ENCODE data around the gene SNX7. TPM values are rescaled to one million over a fixed set of nuclear protein-coding genes. Genes with fewer than 3 reads are reported as not detected.
A peak's percentile ranks its signal among the peaks of the same experiment; 100 is the strongest.

SNX7 gene
- total RNA-seq, 1 donor from 2014 or later, result 17.7 TPM

DNA sequence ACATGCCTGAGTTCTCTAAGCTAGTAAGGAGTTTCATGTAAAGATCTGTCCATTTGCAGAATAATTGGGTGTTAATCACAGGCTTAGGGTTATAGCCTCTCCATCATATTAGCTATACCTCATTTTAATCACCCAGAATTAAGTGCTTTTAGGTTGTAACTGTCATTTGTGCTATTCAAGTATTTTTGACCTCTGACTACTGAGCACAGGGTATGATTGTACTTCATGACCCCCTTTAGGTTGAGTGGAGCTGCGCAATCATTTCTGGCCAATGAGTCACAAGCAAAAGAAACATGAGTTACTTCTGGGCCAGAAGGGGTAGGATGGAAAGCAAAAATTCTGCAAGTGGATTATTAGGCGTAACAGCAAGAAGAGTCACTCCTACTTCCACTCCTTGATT lies 8.4 kb upstream of the SNX7 start:
- no peaks in the 10 kb centered on the region for H3K9me3 Mint-ChIP-seq
- TF ChIP-seq, protein P1, sequence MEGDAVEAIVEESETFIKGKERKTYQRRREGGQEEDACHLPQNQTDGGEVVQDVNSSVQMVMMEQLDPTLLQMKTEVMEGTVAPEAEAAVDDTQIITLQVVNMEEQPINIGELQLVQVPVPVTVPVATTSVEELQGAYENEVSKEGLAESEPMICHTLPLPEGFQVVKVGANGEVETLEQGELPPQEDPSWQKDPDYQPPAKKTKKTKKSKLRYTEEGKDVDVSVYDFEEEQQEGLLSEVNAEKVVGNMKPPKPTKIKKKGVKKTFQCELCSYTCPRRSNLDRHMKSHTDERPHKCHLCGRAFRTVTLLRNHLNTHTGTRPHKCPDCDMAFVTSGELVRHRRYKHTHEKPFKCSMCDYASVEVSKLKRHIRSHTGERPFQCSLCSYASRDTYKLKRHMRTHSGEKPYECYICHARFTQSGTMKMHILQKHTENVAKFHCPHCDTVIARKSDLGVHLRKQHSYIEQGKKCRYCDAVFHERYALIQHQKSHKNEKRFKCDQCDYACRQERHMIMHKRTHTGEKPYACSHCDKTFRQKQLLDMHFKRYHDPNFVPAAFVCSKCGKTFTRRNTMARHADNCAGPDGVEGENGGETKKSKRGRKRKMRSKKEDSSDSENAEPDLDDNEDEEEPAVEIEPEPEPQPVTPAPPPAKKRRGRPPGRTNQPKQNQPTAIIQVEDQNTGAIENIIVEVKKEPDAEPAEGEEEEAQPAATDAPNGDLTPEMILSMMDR (conservative IDR thresholded peaks at IDR 0.05), result no peak
- H3K4me1 Mint-ChIP-seq (ENCODE audit: unreplicated experiment), result no peaks in the 10 kb centered on the region
- DNase-seq (ENCODE audit: extremely low spot score, unreplicated experiment), result no peak
- H3K4me3 Mint-ChIP-seq, result no peak overlapping the region
- H3K27me3 Mint-ChIP-seq, result no peaks in the 10 kb centered on the region
- no peak overlapping the region for H3K27ac Mint-ChIP-seq
- no peaks in the 10 kb centered on the region for H3K36me3 Mint-ChIP-seq

DNA sequence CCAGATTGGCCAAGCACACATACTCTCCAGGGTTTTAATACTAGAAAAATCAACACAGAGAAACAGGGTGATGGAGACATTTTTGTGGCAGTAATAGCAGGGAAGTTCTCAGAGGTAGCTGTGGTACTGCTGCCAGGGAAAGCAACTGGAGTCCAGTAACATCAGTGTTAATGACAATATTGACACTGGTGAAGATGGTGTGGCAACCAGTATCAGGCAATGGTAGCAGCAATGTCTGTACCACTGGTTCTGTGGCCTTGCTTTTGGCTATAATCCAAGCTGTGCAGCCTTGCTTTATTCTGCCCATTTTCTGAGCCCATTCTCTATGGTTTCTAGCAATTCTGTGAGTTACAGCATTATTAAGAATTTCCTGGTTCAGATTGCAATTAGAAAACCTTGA lies 1.6 kb upstream of the SNX7 start:
- TF ChIP-seq, protein P1 (conservative IDR thresholded peaks at IDR 0.05), result no peak
- peaks cover 3% of the 10 kb centered on the region for H3K36me3 Mint-ChIP-seq
- H3K27ac Mint-ChIP-seq, result no peak overlapping the region
- H3K9me3 Mint-ChIP-seq, result no peaks in the 10 kb centered on the region
- no peaks in the 10 kb centered on the region for H3K27me3 Mint-ChIP-seq
- H3K4me1 Mint-ChIP-seq (ENCODE audit: unreplicated experiment), result peaks cover 17% of the 10 kb centered on the region
- no peak for DNase-seq (ENCODE audit: extremely low spot score, unreplicated experiment)
- H3K4me3 Mint-ChIP-seq, result no peak overlapping the region

DNA sequence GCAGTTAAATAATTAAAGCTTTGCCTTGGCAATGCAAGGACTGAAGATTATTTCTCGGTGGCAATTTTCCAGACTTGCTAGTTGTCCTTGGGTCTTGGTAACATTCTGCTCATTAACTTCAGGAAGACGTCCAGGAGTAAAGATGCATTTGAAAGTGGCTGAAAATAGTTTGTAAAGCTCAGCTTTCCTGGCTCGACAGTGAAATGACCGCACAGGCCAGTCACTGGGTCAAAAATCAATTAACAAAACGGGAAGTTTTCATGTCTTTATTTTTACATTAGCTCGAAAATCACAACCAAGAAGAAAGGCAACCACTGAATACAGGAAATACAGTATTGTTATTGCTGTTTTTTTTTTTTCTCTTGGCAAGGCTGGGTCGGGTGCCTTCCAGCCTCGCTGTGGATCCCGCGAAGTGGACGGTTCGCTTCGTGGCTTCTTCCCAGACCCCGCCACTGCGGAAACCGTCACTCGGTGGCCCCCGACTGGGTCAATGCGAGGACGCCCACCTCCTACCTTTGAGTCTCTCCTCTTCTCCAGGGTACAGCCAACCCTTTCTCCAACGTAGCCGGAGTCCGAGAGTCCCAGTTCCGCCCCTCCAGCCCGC lies 479 bp upstream of the SNX7 start:
- Mint-ChIP-seq H3K27ac (peak overlapping the region; percentile 75), H3K4me3 (peak overlapping the region; percentile 90), H3K9me3 (no peaks in the 10 kb centered on the region), H3K36me3 (peaks cover 3% of the 10 kb centered on the region), H3K4me1 (ENCODE audit: unreplicated experiment) (peaks cover 17% of the 10 kb centered on the region), H3K27me3 (no peaks in the 10 kb centered on the region)
- TF ChIP-seq, protein P1 (conservative IDR thresholded peaks at IDR 0.05), result no peak
- DNase-seq (ENCODE audit: extremely low spot score, unreplicated experiment), result no peak

DNA sequence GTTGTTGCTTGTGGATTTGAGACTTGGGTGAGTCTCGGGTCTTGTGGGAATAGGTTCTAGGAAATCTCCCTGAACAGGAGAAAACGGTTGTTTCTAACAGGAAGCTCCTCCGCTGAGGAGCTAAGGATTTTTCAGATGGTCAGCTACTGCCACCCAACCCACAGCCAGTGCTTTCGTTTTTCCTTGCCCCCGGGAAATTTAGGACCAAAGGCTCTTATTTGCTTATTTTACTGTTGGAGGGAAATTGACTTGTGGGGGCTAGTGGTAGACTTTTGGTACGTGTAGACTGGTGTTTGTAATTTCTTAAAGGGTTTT lies 792 bp downstream of the SNX7 start:
- H3K4me3 Mint-ChIP-seq, result peak overlapping the region; percentile 98
- H3K27ac Mint-ChIP-seq, result peak overlapping the region; percentile 94
- TF ChIP-seq, protein P1 (conservative IDR thresholded peaks at IDR 0.05), result no peak
- H3K36me3 Mint-ChIP-seq, result peaks cover 3% of the 10 kb centered on the region
- H3K4me1 Mint-ChIP-seq (ENCODE audit: unreplicated experiment), result peaks cover 17% of the 10 kb centered on the region
- H3K9me3 Mint-ChIP-seq, result no peaks in the 10 kb centered on the region
- no peaks in the 10 kb centered on the region for H3K27me3 Mint-ChIP-seq
- no peak for DNase-seq (ENCODE audit: extremely low spot score, unreplicated experiment)

DNA sequence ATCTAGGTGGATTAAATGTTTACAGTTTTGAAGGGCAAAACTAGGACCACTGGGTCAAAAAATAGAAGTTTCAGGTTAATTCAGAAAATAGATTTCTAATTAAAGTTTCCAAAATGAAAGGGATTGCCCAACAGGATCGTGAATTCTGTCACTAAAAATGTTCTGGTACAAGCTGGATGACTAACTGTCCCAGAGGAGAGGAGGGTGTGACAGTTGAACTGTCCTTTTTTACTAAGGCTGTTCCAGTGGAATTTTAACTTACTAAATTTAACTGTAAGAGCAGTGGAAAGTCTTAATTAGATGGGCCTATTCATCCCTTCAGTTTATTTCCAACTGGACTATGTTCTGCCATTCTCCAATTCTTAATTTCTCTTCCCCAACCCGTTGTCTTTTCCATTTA lies 7.2 kb downstream of the SNX7 start:
- Mint-ChIP-seq H3K27ac (no peak overlapping the region), H3K27me3 (no peaks in the 10 kb centered on the region), H3K4me3 (no peak overlapping the region)

More for the DNA sequence above, 7.2 kb downstream of the SNX7 start:
- Mint-ChIP-seq H3K9me3 (no peaks in the 10 kb centered on the region), H3K36me3 (no peaks in the 10 kb centered on the region), H3K4me1 (ENCODE audit: unreplicated experiment) (peaks cover 8% of the 10 kb centered on the region)
- no peak for DNase-seq (ENCODE audit: extremely low spot score, unreplicated experiment)
- TF ChIP-seq, protein P1 (conservative IDR thresholded peaks at IDR 0.05), result no peak
